SK-MEL-5 (cell line): ENCODE measurements around the gene SLC31A2. TPM values are rescaled to one million over a fixed set of nuclear protein-coding genes. Genes with fewer than 3 reads are reported as not detected.
"Not testable (repeated sequence)": the region's sequence is repeated elsewhere in the genome, so short reads cannot be mapped to it uniquely, and the experiment has no call there.

Experiments
- DNase-seq: peaks from one replicate; pipeline ENCODE4 v3.0.0-alpha.2; 2016; ENCODE audit warnings: low read depth, low spot score
- in situ Hi-C: cut with HindIII; loops from 2 replicates; pipeline ENCODE4 v1.10.0; 2016; ENCODE audit warnings: low sequenced_read_pairs, high pct_unique_total_duplicates, low pct_unique_long_range_greater_than_20kb
- polyA plus RNA-seq, 2 experiments: library from polyadenylated mRNA; depleted of rRNA; stranded (reverse); fragments of >200 nt; gene quantifications; 2 replicates each; pipeline ENCODE4 v1.2.3, GENCODE V29; 2015
- total RNA-seq: library from RNA; depleted of rRNA; stranded (reverse); fragments of >200 nt; shearing (Covaris generic); gene quantifications from 2 replicates; pipeline ENCODE4 v1.2.3, GENCODE V29; 2014; rRNA removed

The SLC31A2 gene, protein sequence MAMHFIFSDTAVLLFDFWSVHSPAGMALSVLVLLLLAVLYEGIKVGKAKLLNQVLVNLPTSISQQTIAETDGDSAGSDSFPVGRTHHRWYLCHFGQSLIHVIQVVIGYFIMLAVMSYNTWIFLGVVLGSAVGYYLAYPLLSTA
- 11.9 and 12.1 TPM in 2 replicates for total RNA-seq
- polyA plus RNA-seq (2015; cell fraction: cytosol; rRNA removed), result 7.4 and 12.0 TPM in 2 replicates
- 4.8 and 5.9 TPM in 2 replicates for polyA plus RNA-seq (2015; cell fraction: nucleus; rRNA removed)

DNA sequence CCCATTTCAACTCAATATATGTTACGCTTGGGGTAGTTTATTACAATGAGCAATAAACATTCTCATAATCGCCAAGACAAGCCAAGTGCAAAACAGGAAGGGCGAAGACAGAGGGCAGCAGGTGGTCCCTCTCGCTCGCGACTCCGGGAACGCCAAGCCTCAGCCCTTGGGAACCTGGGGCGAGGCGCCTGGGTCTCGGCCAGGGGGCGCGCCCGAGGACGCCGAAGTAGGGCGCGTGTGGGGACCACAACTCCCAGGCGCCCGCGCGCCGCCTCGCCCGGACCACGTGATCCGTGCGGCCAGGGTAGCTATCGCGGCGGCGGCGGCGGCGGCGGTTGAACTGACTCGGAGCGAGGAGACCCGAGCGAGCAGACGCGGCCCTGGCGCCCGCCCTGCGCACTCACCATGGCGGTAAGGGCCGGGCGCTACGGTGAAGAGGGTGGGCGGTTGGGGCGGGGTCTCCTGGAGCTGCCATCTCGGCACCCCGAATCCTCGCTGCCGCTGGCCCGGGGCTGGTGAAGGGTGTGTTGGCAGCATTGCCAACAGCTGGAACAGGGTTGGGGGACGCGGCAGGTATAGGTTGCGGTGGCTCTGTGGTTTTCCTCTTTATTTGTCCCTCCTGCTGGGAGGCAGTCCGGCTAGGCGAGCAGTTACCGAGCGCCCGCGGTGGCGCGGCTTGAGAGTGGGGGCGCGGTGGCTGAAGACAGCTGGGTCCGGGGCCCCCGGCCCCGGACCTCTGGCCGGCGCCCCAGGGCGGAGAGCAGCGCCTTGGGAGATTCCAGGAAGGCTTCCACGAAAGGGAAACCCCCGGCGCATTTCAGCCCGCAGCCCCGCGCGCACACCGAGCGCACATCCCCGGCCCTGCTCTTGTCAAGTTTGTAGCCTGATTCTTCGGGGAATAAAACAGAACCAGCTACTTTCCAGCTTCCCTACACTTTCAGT lies at the start of gene SLC31A2:
TSS of gene SLC31A2 (plus strand) at position 338 of the 942 bp plus-strand sequence. CDS start at position 406, 68 bp downstream.
- peak; percentile 87 for DNase-seq
- in situ Hi-C loops, result no loop called here

DNA sequence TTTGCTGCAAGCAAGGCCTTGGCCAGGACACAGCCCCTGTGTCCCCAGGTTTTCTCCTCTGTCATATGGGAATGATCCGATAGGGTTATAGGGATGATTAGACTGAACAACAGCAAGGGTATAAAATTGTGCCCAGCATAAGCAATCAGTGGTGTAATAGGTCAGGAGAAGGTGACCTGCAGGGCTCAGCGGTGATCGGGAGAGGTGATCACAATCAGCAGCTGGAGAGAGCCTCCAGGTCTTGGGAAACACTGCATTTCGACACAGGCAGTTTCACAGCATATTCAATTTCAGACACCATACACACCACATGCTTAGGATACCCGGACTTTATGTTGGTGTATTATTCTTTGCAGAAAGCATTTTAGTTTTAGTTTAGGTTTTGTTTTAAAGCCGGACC lies 45.5 kb upstream of the SLC31A2 start:
- DNase-seq, in situ Hi-C loops: not testable (repeated sequence)

DNA sequence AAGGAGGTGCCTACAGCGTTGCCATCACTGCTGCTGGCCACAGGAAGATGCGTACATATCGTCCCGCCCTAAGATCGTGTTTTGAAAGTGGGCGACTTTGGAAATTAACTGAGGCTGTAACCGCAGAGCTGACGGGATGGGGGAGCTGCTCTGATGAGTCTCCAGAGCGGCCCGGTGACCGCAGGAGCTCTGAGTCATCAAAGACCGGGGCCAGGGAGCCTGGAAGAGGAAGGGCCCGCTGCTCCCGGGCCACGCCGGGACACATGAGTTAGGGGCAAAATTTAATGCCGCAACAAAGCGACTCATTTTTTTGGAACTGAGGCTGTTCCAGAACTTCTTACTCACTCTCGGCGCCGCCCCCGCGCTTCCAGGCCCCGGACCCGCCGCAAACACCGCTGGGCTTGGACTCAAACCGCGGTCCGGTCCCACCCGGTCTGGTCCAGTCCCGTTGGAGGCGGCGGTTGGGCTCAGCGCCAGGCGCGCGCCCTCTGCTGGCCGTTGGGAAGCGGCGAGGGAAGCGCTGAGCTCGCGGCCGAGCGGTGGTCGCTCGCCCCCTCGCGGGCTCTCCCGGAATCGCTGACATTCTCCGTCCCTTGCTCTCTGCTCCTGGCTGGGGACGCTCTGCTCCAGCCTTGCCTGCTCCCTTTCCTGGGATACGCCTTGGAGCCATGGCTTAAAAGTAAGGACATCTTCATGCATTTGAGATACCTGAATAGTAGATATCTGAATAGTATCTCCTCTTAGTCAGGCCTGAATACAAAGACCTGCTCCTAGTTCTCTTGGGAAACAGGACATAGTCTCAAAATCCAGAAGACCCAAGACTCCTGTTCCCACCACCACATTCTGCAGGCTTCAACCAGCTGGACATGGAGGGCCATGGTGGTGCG lies 39.5 kb upstream of the SLC31A2 start:
- DNase-seq, result peak; percentile 29
- in situ Hi-C loops, result not testable (repeated sequence)

DNA sequence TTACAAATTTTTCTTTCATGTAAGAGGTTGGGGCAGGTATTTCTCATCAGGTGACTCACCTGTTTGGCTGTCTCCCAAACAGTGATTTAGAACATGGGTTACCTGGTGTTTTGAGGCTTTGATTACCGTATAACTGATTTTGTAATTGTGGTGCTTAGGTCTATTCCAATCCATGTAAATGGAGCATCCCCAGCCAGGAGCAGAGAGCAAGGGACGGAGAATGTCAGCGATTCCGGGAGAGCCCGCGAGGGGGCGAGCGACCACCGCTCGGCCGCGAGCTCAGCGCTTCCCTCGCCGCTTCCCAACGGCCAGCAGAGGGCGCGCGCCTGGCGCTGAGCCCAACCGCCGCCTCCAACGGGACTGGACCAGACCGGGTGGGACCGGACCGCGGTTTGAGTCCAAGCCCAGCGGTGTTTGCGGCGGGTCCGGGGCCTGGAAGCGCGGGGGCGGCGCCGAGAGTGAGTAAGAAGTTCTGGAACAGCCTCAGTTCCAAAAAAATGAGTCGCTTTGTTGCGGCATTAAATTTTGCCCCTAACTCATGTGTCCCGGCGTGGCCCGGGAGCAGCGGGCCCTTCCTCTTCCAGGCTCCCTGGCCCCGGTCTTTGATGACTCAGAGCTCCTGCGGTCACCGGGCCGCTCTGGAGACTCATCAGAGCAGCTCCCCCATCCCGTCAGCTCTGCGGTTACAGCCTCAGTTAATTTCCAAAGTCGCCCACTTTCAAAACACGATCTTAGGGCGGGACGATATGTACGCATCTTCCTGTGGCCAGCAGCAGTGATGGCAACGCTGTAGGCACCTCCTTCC lies 37.9 kb upstream of the SLC31A2 start:
- DNase-seq, result peak; percentile 22
- in situ Hi-C loops, result not testable (repeated sequence)

DNA sequence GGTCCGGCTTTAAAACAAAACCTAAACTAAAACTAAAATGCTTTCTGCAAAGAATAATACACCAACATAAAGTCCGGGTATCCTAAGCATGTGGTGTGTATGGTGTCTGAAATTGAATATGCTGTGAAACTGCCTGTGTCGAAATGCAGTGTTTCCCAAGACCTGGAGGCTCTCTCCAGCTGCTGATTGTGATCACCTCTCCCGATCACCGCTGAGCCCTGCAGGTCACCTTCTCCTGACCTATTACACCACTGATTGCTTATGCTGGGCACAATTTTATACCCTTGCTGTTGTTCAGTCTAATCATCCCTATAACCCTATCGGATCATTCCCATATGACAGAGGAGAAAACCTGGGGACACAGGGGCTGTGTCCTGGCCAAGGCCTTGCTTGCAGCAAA lies 32.0 kb upstream of the SLC31A2 start:
- in situ Hi-C loops, DNase-seq: not testable (repeated sequence)

DNA sequence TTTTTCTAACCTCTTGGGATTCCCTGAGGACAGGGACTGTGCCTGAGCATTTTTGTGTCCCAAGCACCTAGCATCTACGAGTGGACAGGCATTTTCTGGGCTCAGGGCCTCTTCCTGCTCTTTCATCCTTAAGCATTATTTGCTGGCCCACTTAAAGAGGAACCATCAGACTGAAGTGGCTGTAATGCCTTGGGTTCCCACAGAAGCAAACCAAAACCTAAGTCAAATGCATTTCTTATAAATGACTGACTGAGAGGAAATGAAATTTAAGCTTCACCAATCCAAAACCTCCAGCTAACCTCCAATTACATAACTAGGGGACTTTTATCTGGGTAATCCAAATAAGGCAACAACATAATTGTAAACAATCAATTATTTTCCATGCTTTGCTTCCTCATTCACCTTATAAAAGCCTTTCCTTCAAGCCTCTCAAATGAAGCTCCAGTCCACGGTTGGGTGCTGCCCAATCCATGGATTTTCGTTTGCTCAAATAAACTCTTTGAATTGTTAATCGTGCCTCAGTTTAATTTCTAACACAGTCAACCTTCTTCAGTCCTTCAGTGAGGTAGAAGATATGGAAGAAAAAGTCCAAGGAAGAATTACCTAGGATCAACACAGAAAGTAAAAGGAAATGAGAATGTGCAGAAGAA lies 25.3 kb upstream of the SLC31A2 start:
- no peak for DNase-seq
- in situ Hi-C loops, result no loop called here

DNA sequence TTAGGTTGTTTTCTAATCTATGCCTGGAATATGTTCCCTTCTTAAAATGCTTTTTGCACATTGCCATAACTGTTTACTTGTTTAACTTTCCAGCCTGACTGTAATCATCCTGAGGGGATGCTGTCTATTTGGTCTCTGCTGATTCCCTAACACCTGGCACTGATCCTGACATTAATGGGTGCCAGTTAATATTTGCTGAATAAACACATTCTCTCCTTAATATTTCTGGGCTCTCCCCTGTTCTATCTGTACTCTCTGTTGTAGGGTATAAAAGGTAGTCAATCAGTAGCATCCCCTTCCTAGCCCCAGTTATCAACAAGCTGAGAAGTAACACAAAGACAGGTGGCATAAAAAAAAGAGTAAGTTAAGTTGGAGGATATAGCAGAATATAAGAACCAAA lies 21.3 kb upstream of the SLC31A2 start:
- in situ Hi-C loops, result no loop called here
- no peak for DNase-seq

DNA sequence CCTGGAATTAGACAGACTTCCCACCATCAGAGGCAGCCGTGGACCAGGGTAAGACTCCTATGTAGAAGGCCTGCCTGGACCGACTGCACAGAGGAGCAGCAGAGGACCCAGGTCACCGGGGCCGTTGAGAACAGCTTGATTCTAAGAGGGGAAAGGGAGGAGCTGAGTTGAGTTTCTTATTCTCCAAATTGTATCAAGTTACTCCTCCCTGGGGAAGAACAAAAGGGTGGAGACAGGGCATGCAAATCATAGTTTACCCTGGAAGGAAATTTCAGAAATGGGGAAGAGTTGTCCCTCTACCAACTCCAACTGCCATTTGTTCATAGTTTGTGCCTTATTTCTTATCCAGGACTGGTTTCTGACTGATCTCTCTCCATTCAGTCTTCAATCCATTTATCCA lies 20.9 kb upstream of the SLC31A2 start:
- in situ Hi-C loops, result no loop called here

DNA sequence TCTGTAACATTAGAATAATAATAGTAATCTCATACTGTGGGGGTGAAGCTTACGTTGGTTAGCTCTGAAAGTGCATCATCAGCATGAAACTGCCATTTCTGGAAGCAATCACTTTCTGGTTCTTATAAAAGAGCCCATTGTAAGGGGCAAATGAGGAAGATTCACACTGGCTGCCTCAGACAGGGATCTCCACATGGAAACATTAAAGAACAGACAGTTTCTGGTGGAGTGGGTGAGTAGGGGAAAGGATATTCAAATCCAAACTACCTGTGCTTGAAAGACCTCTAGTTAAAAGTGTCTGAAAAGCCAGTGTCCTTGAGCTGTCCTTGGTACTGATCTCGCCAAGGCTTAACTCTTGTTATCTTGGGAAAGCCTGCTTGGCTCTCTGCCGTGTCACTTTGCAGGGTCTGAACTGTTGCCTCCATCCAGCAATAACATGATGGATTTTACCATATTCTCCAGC lies 19.1 kb upstream of the SLC31A2 start:
- peak; percentile 51 for DNase-seq
- in situ Hi-C loops, result no loop called here

More for the DNA sequence above, 20.9 kb upstream of the SLC31A2 start:
- no peak for DNase-seq

DNA sequence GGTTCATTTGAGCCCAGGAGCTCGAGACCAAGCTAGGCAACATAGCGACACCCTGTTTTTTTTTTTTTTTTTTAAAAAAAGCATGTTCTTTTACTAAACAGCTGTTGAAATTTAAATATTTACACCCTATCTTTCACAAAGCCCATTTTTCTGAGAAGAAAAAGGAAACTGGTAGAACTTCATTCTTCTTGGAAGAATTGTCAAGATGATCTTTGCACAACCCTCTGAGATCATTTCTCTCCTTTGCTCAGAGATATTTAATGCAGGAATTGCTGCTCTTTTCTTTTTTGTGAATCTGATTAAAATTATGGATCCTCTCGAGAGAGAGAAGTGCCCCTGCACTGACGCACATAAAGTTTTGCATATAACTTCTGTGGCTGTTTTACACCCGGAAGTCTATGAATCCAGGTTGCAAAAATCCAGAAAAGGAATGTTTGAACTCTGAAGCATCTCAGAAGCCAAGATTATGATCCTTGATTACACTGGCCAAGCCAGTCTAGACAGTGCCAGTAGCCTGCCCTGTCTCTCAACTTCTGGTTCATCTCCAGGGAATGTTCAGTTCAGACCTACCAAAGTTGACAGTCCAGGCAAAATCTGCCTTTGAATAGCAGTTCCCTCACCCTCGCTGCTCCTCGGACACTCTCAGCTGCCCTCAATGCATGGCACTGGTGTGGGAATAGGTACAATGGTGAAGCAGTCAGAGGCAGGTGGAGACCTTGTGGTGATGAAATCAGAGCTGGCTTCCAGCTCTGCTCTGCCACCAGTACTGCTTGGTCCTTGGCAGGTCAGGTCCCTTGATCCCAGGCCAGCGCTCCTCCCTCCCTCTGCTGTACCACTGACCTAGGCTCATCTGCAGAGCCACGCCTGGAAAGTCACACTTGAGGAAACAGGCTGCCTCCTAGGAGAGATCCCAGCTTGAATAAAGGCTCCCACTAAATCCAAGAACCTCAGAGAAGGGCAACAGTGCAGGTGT lies 13.3 kb upstream of the SLC31A2 start:
- no peak for DNase-seq
- in situ Hi-C loops, result no loop called here

DNA sequence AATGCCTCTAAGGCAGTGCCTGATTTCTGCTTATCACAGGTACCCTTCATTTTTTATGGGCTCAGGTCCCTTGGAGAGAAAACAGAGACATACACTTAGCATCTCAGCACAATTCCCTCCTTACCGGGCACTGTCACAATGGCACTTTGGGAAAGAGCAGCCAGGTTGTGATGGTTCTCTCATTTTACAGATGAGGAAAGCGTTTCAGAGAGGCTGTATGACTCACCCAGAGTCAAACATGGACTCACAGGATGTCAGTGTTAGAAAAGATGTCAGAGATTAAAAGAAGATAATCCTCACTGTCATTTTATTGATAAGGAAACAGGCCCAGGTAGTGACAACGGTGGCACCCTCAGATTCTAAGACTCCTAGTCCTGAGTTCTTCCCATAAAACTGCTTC lies 12.0 kb upstream of the SLC31A2 start:
- in situ Hi-C loops, result no loop called here
- DNase-seq, result no peak

DNA sequence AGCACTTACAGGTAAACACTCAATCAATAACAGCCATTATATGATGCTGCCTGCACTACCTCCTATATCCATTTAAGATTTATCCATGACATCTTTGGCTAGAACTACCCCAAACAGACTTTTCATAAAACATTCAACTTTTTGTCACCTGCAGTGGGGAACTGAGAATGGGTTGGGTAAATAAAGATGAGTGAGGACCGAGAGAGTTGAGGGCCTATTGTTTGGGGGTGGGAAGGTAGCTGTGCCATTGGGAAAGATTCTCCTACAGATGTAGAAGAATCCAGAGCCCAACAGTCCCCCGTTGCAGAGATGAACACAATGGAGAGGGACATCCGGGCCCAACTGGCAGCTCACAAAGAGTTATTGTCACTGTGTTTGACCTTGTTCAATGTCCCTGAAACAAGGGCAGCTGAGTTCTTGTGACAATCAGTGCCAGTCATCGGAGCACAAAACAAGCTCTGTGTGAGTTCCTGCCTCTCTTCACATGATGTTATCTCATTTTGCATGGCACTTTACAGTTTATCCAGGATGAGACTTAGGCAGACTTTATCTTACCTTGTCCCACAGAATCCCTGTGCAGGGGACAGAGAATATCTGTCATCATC lies 11.5 kb upstream of the SLC31A2 start:
- in situ Hi-C loops, result no loop called here
- peak; percentile 70 for DNase-seq

DNA sequence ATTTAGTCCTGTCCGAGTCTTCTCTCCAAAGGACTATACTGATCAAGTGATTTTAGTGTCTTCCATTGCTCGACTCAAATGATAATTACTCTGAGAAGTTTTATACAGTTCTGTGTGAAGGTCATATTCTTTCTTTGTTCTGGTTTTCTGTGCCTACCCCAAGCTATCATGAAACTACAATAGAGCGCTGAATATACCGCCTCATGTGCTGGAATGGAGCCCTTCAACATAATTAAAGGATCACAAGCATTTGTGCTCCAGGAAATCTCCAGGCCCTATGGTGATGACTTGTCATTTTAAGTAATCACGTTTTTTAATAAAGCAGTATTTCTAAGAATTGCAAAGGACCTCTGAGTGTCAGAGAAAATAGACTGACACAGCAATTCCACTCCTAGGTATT lies 10.9 kb upstream of the SLC31A2 start:
- no peak for DNase-seq
- in situ Hi-C loops, result no loop called here

DNA sequence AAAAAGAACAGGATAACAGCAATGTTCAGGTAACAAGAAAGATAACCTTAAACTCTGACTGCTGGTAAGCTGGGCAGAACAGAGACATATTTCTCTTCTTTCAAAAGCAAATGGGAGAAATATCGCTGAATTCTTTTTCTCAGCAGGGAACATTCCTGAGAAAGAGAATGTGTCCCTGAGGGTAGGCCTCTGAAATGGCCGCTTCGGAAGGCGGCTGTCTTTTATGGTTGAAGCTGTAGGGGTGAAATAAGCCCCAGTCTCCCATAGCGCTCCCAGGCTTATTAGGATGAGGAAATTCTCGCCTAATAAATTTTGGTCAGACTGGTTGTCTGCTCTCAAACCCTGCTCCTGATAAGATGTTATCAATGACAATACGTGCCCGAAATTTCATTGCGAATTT lies 9.9 kb upstream of the SLC31A2 start:
- DNase-seq, in situ Hi-C loops: not testable (repeated sequence)
